HUES6 (cell line): ENCODE data around the gene TMEM52.

Experiments
- H3K27ac ChIP-seq: 2 replicates; pipeline ENCODE4 v1.7.0; 2013; ENCODE audit warnings: low read depth, mild to moderate bottlenecking, low read length, inconsistent platforms
- H3K27me3 ChIP-seq: 2 replicates; pipeline ENCODE4 v1.6.1; 2013; ENCODE audit warnings: low read length; ENCODE audit not compliant: control insufficient read depth, insufficient read depth
- H3K36me3 ChIP-seq: 2 replicates; pipeline ENCODE4 v1.6.1; 2013; ENCODE audit warnings: low read length; ENCODE audit not compliant: control insufficient read depth, insufficient read depth
- H3K4me1 ChIP-seq: 2 replicates; pipeline ENCODE4 v1.6.1; 2013; ENCODE audit warnings: low read length; ENCODE audit not compliant: control insufficient read depth, insufficient read depth
- H3K4me3 ChIP-seq: 2 replicates; pipeline ENCODE4 v1.5.1; 2013; ENCODE audit warnings: low read depth, low read length
- H3K9ac ChIP-seq: one replicate; pipeline ENCODE4 v1.6.1; 2013; ENCODE audit warnings: mild to moderate bottlenecking, low read length
- H3K9me3 ChIP-seq: 2 replicates; pipeline ENCODE4 v1.6.1; 2013; ENCODE audit warnings: low read depth, low read length; ENCODE audit not compliant: control insufficient read depth, insufficient read depth

TMEM52 gene

DNA sequence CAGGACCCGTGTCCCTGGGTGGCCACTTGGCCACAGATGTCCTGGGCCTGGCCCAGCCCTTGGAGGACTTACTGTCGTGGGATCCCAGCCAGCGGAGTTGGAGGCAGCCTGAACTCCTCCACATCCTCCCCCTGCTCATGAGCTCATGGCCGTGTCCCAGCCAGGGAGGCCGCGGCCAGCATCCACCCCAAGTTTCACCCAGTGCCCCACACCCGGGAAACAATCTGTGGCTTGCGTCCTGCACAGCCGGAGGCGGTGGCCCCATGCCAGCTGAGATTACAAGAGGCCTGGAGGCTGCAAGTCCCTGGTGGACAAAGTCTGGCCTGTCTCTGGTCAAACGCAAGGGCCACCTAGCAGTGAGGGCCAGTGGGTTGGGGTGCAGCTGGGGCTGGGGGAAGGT, 27.5 kb upstream of the TMEM52 start:
- Histone ChIP-seq H3K9ac (no peak overlapping the region), H3K4me3 (no peak overlapping the region), H3K9me3 (no peaks in the 10 kb centered on the region), H3K27ac (no peak overlapping the region), H3K4me1 (peaks cover 7% of the 10 kb centered on the region; the same call in 1 of the 2 replicates), H3K36me3 (no peaks in the 10 kb centered on the region), H3K27me3 (no peaks in the 10 kb centered on the region)

DNA sequence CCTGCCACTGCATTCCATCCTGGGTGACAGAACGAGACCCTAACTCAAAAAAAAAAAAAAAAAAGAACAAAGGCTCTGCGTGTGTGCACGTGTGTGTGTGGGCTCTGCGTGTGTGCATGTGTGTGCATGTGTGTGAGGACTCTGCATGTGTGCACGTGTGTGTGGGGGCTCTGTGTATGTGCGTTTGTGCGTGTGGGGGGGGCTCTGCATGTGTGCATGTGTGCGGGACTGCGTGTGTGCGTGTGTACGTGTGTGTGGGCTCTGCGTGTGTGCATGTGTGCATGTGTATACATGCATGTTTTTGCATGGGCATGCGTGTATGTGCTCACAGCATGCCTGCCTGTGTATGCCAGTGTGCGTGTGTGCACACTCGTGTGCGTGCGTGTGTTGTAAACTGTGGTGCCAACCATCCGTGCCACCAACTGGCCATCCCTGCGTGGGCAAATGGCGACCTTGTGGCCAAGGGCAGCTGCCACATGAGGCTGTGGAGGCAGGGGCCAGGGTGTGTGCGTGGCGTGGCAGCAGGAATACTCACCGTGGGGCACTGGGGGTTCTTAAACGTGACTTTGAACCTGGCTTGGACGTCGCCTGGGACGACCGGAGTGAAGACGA, 26.8 kb upstream of the TMEM52 start:
- H3K9me3 ChIP-seq: no peaks in the 10 kb centered on the region
- H3K4me1 ChIP-seq: peaks cover 7% of the 10 kb centered on the region; the same call in 1 of the 2 replicates
- no peaks in the 10 kb centered on the region for H3K36me3 ChIP-seq
- H3K27me3 ChIP-seq: no peaks in the 10 kb centered on the region
- no peak overlapping the region for H3K9ac ChIP-seq
- H3K4me3 ChIP-seq: no peak overlapping the region
- H3K27ac ChIP-seq: no peak overlapping the region

DNA sequence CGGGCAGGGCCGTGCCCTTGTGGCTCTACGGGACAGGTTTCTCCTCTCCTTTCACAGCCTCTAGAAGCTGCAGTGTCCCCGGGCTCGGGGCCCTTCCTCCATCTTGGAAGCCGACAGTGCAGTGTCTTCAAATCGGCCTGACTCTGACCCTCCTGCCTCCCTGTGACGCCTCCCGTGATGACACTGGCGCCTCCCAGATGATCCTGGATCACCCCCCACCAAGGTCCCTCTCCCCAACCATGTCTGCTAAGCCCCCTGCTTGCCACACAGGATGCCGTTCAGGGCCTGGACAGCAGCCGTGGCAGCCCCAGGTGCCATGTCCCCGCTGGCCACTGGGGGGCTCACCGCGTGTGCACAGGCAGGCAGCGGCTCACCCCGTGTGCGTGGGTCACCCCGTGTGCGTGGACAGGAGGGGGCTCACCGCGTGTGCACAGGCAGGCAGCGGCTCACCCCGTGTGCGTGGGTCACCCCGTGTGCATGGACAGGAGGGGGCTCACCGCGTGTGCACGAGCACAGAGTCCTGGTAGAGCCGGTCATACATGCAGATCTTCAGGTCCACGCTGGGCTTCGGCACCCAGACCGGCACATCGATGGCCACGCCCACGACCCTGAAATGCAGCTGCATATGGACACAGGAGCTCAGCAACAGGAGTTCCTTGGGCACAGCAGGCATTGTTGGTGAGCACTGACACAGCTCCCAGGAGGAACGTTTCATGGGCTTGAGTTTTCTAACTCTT, 24.9 kb upstream of the TMEM52 start:
- H3K4me3 ChIP-seq: peak overlapping the region; percentile 70
- no peaks in the 10 kb centered on the region for H3K9me3 ChIP-seq
- no peak overlapping the region for H3K27ac ChIP-seq
- H3K9ac ChIP-seq: peak overlapping the region; percentile 14
- H3K4me1 ChIP-seq: peaks cover 7% of the 10 kb centered on the region; the same call in 1 of the 2 replicates
- H3K36me3 ChIP-seq: no peaks in the 10 kb centered on the region
- no peaks in the 10 kb centered on the region for H3K27me3 ChIP-seq

DNA sequence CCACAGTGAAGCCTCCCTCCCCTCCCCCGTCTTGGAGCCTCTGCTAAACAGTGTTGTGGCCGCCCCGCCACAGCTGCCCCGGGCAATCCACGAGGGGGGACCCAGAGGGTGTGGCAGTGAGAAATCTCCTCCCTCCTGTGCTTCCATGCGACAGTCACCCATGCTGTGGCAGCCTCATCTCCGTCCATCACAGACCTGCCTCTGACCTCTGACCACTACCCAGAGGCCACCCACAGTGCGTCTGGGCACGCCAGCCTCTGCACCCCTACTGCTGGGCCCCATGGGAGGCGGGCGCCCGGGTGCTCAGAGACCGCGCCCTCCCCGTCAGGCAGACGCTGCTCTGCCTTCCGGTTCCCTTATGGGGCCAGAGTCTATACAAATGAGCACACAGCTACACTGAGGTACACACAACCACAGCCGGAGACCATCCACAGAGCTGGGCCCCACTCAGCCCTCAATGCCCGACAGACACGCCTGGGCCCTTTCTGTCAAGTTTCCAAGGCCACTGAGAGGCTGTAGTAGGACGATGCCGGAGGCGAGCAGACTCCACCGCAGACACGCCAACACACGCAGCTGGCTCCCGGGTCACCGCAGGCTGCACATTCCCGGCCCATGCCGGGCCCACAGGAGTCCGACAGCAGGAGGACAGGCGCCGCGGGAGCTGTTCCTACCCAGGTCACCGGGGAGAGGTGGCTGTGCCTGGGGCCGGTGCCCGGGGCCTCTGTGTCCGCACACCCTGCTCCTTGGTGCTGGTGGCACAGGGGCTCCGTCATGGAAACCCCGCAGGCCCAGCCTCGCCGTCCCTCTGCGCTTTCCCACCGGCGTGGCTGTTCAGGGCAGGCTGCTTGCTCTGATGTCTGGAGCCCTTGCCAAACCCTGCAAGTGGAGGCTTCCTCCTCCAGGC, 23.9 kb upstream of the TMEM52 start:
- H3K9me3 ChIP-seq: no peaks in the 10 kb centered on the region
- H3K9ac ChIP-seq: no peak overlapping the region
- peaks cover 7% of the 10 kb centered on the region; the same call in 1 of the 2 replicates for H3K4me1 ChIP-seq
- H3K27me3 ChIP-seq: no peaks in the 10 kb centered on the region
- H3K4me3 ChIP-seq: no peak overlapping the region
- no peak overlapping the region for H3K27ac ChIP-seq
- no peaks in the 10 kb centered on the region for H3K36me3 ChIP-seq

DNA sequence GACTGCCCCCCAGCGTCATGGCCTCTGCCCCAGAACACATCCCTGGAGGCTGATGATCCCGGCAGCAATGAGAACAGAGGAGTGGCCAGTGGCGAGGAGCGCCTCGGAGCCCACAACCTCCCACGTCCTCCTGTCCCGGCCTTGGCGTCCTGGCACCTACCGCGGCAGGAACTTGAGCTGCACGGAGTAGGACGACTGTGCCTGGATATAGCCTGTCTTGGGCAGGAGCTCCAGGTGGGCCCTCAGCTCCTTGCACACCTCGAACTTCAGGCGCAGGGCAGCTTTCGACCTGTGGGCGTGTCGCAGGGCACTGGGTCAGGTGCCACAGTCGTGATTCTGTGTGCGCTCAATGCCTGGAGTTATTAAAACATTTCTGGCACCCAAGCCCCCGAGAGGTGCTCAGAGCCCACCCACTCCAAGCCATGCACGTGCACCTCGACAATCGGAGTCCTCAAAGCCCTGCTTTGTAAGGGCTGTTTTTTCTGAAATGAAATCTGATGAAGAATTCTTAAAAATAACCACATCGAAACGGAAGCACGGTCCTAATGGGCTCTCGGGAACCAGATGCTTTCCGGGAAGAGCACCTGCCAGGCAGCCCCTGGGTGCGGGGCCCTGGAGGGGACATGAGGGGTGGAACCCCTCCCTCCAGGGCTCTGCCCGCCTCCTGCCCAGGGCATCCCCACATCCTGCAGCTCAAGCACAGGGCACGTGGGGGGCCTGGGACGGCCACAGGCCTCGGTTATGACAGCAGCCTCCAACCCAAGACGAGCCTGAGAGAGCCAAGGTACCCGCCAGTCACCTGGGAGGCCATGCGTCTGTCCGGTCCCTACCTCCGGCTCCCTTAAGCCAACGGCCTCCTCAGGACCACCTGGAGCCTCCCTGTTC, 23.0 kb upstream of the TMEM52 start:
- H3K9me3 ChIP-seq: no peaks in the 10 kb centered on the region
- H3K27me3 ChIP-seq: no peaks in the 10 kb centered on the region
- no peak overlapping the region for H3K9ac ChIP-seq
- H3K27ac ChIP-seq: no peak overlapping the region
- H3K4me3 ChIP-seq: no peak overlapping the region
- no peaks in the 10 kb centered on the region for H3K36me3 ChIP-seq
- peaks cover 7% of the 10 kb centered on the region; the same call in 1 of the 2 replicates for H3K4me1 ChIP-seq

DNA sequence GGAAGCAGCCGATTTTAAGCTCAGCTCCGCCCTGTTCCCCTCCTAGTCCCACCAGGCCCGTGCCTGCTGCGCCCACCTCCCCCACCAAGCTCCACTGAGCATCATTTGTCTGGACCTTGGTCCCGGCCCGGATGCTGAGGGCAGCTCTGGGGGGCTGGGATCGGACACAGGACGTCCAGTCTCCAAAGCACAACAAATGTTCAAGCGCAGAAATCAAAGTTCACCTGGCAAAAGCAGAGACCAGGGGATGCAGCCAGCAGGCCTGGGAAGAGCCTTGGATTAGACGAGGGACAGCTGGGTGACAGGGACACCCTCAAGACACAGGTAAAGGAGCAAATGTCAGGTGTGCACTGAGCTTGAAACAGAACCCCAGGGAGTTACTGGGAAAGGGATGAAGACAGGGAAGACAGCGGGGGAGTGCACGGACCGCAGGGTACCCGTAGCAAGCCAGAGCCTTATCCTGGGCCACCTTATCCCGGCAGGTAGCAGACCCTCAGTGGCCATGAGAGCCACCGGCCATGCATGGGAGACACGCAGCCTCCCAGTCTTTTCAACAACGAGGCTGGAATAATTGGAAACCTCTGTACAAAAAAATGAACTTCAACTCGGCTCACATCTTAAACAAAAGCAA, 22.2 kb upstream of the TMEM52 start:
- Histone ChIP-seq H3K27ac (no peak overlapping the region), H3K4me1 (peaks cover 7% of the 10 kb centered on the region; the same call in 1 of the 2 replicates), H3K36me3 (no peaks in the 10 kb centered on the region), H3K27me3 (no peaks in the 10 kb centered on the region), H3K9me3 (no peaks in the 10 kb centered on the region), H3K9ac (no peak overlapping the region), H3K4me3 (no peak overlapping the region)

DNA sequence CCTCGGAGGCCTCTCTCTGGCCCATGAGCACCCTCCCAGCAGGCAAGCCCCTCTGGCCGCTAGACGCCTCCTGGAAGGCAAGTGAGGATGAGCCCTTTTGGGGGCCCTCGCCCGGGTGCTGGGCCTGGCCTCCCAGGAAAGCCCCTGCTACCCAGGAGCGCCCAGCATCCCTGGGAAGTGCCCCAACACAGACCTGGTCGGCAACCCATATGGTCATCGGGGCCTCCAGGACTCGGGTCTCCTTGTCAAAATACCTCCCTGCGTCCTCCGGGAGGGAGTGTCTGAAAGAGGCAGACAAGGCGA, 21.0 kb upstream of the TMEM52 start:
- Histone ChIP-seq H3K27ac (no peak overlapping the region), H3K27me3 (no peaks in the 10 kb centered on the region), H3K4me3 (no peak overlapping the region)

DNA sequence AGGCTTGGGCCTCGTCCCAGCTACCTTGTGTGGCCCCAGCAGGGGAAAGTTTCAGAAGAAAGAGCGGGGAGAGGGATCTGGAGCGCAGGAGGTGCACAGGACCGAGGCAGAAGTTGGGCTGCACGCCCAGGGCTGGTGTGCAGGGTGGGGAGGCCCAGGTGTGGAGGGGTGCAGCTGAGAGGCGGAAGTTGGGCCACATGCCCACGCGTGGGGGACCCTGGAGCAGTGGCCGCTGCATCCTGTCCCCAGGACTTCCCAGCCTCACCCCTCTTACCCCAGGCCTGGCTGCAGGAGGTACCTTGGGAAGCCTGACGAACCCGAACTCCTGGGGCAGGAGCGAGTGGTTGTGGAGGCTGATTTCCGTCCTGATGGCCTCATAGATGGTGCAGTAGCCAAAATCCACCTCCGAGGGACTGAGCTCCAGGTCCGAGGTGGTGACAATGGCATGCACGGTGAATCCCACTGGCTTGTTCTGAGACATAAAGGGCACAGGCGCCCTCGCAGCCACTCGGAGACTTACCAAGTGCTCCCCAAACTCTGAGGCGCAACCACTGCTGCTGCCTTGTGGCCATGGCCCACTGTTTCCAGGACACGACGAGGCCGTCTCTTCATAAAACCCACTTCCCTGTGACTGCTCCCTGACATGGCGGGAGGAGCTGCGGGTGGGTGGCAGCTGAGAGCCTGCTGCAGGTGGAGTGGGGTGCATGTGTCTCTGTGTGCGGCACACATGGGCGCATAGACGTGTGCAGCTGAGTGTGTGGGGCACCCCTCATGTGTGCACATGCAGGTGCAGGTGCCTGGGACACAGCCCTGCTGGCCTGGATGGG, 20.4 kb upstream of the TMEM52 start:
- no peaks in the 10 kb centered on the region for H3K27me3 ChIP-seq
- H3K27ac ChIP-seq: no peak overlapping the region
- H3K9me3 ChIP-seq: no peaks in the 10 kb centered on the region; the same call in 1 of the 2 replicates
- peaks cover 7% of the 10 kb centered on the region; the same call in 1 of the 2 replicates for H3K4me1 ChIP-seq
- H3K4me3 ChIP-seq: no peak overlapping the region
- no peaks in the 10 kb centered on the region for H3K36me3 ChIP-seq
- no peak overlapping the region for H3K9ac ChIP-seq

More for the DNA sequence above, 21.0 kb upstream of the TMEM52 start:
- Histone ChIP-seq H3K9me3 (no peaks in the 10 kb centered on the region), H3K36me3 (no peaks in the 10 kb centered on the region), H3K4me1 (peaks cover 7% of the 10 kb centered on the region; the same call in 1 of the 2 replicates), H3K9ac (no peak overlapping the region)

DNA sequence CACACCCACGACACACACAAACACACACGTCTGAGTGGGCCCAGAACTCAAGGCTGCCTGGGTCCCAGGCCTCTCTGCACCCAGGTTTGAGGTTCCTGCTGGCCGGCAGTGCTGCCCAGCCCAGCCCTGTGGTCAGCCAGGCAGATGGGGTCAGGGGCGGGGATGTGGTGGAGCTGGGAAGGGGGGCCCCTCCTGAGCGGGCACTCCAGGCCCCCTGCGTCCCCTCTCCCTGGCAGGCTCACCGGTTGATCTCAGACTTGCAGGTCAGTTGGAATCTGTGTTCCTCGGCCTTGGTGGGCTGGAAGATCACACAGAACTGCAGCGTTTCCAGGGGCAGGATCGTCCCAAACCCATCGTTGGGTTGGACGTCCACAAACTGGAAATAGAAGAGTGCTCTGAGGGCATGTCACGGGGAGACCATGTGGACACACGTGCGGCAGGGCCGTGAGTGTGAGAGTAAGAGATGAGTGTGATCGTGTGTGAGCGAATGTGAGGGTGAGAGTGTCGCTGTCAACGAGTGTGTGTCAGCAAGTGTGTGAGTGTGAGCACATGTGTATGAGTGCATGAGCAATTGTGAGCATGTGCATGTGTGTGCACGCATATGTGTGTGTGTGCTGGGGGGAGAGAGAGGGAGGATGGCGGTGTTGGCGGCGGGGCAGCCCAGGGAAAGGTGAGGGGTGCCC, 19.7 kb upstream of the TMEM52 start:
- H3K27me3 ChIP-seq: no peaks in the 10 kb centered on the region
- H3K4me1 ChIP-seq: peaks cover 3% of the 10 kb centered on the region; the same call in 1 of the 2 replicates
- H3K4me3 ChIP-seq: no peak overlapping the region
- H3K36me3 ChIP-seq: no peaks in the 10 kb centered on the region
- no peaks in the 10 kb centered on the region; the same call in 1 of the 2 replicates for H3K9me3 ChIP-seq
- no peak overlapping the region for H3K9ac ChIP-seq
- no peak overlapping the region for H3K27ac ChIP-seq
